DOHH2 (cell line): ENCODE results near the gene IFNLR1.

Experiments used
- CTCF ChIP-seq: fragments of 200-600 bp; sonication (generic); IDR thresholded peaks from one replicate; pipeline ENCODE4 v1.5.1; 2014; ENCODE audit warnings: antibody characterized with exemption, mild to moderate bottlenecking, low read depth, low read length; ENCODE audit not compliant: poor library complexity, severe bottlenecking
- EZH2phosphoT487 ChIP-seq: fragments of 200-600 bp; sonication (generic); IDR thresholded peaks from 2 replicates; pipeline ENCODE4 v1.6.1; 2017; ENCODE audit warnings: borderline replicate concordance, mild to moderate bottlenecking, antibody characterized with exemption, low read length, moderate library complexity, mixed read lengths

- no peak for TF ChIP-seq CTCF
- TF ChIP-seq EZH2phosphoT487 = no peak
These were observed 65.7 kb downstream of the IFNLR1 start for GRCh38 chr1:24121406-24121805.
